ENCODE results near the gene RGPD4.
"Not testable (repeated sequence)": the region's sequence is repeated elsewhere in the genome, so short reads cannot be mapped to it uniquely, and the experiment has no call there.

The RGPD4 gene

DNA sequence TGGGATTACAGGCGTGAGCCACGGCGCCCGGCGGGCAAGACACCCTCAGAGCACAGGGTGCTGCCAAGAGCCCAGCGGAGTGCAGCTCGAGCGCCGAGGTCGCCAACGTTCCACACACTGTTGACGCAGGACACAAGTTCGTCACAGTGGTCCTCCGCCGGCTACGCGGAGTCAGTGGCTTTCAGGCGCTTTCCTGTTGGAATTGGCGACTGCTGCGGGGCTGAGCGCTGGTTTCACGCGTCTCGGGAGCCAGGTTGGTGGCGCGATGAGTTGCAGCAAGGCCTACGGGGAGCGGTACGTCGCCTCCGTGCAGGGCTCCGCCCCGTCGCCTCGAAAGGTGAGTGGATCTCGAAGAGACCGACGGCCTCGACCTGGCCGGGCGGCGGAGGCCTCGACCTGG, at the start of gene RGPD4:
Gene RGPD4, plus strand, starts transcription at position 144 of the 400 bp plus-strand sequence. Its CDS starts 122 bp downstream, at position 266.
- H3K36me3 Mint-ChIP-seq; H3K27ac Mint-ChIP-seq; H3K27me3 Mint-ChIP-seq; H3K4me1 Mint-ChIP-seq (ENCODE audit: low read depth); H3K9me3 Mint-ChIP-seq (ENCODE audit: low read depth); H3K4me3 Mint-ChIP-seq: not testable (repeated sequence)

DNA sequence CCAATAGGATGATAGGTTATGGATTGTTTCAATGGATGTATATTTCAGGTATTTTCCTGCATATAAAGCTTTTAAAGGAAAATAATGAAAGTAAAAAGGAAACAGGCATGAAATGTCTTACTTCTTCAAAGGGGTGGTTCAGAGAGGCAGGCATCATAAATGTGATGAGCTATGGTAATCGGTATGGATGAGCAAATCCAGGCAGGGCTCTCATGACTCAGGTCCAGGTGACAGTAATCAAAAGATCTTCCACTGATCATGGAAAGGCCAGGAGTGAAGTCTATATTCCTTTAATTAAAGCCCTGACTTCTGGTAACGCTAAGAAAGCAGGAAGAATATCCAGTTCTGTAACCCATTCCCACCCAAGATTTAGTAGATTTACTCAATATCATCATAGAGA, 48.7 kb upstream of the RGPD4 start:
- H3K36me3 Mint-ChIP-seq, result no peaks in the 10 kb centered on the region
- H3K27ac Mint-ChIP-seq, result no peak overlapping the region

GRCh38 chr2:107785756-107786155, 40.9 kb upstream of the RGPD4 start:
- Mint-ChIP-seq H3K27ac (no peak overlapping the region), H3K4me1 (ENCODE audit: low read depth) (no peaks in the 10 kb centered on the region), H3K36me3 (no peaks in the 10 kb centered on the region), H3K4me3 (no peak overlapping the region), H3K9me3 (ENCODE audit: low read depth) (no peaks in the 10 kb centered on the region), H3K27me3 (peaks cover 5% of the 10 kb centered on the region)

More for the DNA sequence above, 48.7 kb upstream of the RGPD4 start:
- H3K4me1 Mint-ChIP-seq (ENCODE audit: low read depth), result no peaks in the 10 kb centered on the region
- no peak overlapping the region for H3K4me3 Mint-ChIP-seq
- H3K9me3 Mint-ChIP-seq (ENCODE audit: low read depth), result no peaks in the 10 kb centered on the region
- peaks cover 2% of the 10 kb centered on the region for H3K27me3 Mint-ChIP-seq

DNA sequence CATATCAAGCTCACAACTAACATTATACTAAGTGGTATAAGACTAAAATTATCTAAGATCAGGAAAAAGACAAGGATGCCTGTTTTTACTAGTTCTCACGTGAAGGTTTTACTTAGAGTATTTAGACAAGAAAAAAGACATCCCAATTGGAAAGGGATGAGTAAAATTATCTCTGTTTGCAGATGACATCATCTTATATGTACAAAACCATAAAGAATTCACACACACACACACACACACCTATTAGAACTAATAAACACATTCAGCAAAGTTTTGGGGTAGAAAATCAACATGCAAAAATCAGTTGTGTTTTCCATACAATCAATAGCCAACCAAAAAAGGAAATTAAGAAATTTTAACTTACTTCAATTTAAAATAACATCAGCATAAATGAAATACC, 35.9 kb upstream of the RGPD4 start:
- H3K4me1 Mint-ChIP-seq (ENCODE audit: low read depth), result no peaks in the 10 kb centered on the region
- peaks cover 3% of the 10 kb centered on the region for H3K27me3 Mint-ChIP-seq
- H3K36me3 Mint-ChIP-seq, result no peaks in the 10 kb centered on the region
- H3K27ac Mint-ChIP-seq, result no peak overlapping the region
- no peak overlapping the region for H3K4me3 Mint-ChIP-seq
- peaks cover 4% of the 10 kb centered on the region for H3K9me3 Mint-ChIP-seq (ENCODE audit: low read depth)

DNA sequence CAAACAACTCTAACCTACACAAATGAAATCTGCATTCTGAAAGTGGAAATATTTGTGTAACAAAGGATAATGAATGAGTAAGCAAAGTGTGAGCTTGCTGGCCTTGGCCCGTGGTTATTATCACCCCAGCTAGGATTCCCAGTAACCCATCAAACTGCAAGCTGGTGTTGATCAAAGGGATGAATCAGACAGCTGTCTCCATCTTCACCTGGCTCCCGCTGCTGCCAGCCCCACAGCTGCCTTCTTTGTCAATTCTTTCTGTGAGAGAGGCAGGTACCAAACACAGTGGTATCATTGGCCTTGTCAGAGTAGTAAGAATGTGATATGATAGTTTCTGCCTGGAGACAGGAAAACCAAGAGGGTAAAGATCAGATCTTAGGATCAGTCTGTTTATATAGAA, 25.2 kb upstream of the RGPD4 start:
- H3K36me3 Mint-ChIP-seq, result no peaks in the 10 kb centered on the region
- H3K27ac Mint-ChIP-seq, result no peak overlapping the region

GRCh38 chr2:107804608-107805498, 21.8 kb upstream of the RGPD4 start:
- no peaks in the 10 kb centered on the region for H3K9me3 Mint-ChIP-seq (ENCODE audit: low read depth)
- no peak overlapping the region for H3K27ac Mint-ChIP-seq
- no peaks in the 10 kb centered on the region for H3K4me1 Mint-ChIP-seq (ENCODE audit: low read depth)
- no peak overlapping the region for H3K4me3 Mint-ChIP-seq
- H3K27me3 Mint-ChIP-seq, result peaks cover 2% of the 10 kb centered on the region
- H3K36me3 Mint-ChIP-seq, result no peaks in the 10 kb centered on the region

More for the DNA sequence above, 25.2 kb upstream of the RGPD4 start:
- Mint-ChIP-seq H3K9me3 (ENCODE audit: low read depth) (peaks cover 2% of the 10 kb centered on the region), H3K4me3 (no peak overlapping the region), H3K4me1 (ENCODE audit: low read depth) (no peaks in the 10 kb centered on the region), H3K27me3 (peaks cover 2% of the 10 kb centered on the region)

DNA sequence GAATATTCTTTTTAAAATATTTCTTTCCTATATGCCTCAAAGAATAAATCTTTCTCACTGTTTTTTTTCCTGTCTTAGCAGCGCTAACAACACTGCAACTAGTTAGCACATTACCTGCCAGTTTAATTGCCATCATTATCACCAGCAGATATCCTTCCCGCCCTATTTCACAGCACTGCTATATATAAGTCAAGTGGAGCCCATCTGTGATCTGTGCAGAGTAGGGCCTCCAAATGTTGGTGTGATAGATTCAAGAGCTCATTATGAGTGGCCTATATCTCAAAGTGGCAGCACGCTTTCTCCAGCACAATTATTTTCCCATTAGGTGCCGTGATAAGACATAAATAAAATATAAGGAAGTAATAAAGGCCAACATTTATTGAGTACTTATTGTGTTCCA, 19.8 kb upstream of the RGPD4 start:
- Mint-ChIP-seq H3K27me3 (peaks cover 2% of the 10 kb centered on the region), H3K36me3 (no peaks in the 10 kb centered on the region), H3K4me1 (ENCODE audit: low read depth) (no peaks in the 10 kb centered on the region), H3K9me3 (ENCODE audit: low read depth) (no peaks in the 10 kb centered on the region), H3K4me3 (no peak overlapping the region), H3K27ac (no peak overlapping the region)

- Mint-ChIP-seq H3K27ac (no peak overlapping the region), H3K9me3 (ENCODE audit: low read depth) (no peaks in the 10 kb centered on the region), H3K36me3 (no peaks in the 10 kb centered on the region), H3K27me3 (peaks cover 2% of the 10 kb centered on the region), H3K4me1 (ENCODE audit: low read depth) (no peaks in the 10 kb centered on the region), H3K4me3 (no peak overlapping the region)
Measured at GRCh38 chr2:107807988-107808387, 18.7 kb upstream of the RGPD4 start.

- Mint-ChIP-seq H3K4me1 (ENCODE audit: low read depth) (no peaks in the 10 kb centered on the region), H3K4me3 (no peak overlapping the region), H3K9me3 (ENCODE audit: low read depth) (no peaks in the 10 kb centered on the region), H3K27me3 (no peaks in the 10 kb centered on the region), H3K27ac (no peak overlapping the region), H3K36me3 (no peaks in the 10 kb centered on the region)
Measured at GRCh38 chr2:107808959-107809358, 17.7 kb upstream of the RGPD4 start.

DNA sequence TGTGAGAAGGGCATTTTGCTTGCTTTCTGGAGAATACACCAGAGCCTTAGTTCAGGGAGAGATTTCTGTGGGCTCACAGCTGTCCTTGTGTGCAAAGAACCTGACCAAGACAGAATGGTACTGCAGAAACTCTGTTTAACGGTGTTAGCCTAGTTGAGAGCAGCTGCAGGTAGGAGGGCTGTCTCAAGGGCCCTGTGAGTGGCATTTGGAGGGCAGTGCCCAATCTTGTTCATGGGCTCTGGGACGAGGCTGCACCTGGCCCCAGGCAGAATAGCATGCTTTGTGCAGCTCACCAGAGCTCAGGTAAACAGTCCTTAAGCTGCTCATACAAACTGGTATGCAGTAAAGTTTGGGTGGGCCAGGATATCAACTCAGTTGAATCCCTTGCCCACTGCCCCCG, 16.9 kb upstream of the RGPD4 start:
- Mint-ChIP-seq H3K36me3 (no peaks in the 10 kb centered on the region), H3K4me1 (ENCODE audit: low read depth) (no peaks in the 10 kb centered on the region), H3K27ac (no peak overlapping the region), H3K4me3 (no peak overlapping the region), H3K9me3 (ENCODE audit: low read depth) (no peaks in the 10 kb centered on the region), H3K27me3 (no peaks in the 10 kb centered on the region)

GRCh38 chr2:107810734-107811133, 16.0 kb upstream of the RGPD4 start:
- Mint-ChIP-seq H3K27me3 (no peaks in the 10 kb centered on the region), H3K4me3 (no peak overlapping the region), H3K4me1 (ENCODE audit: low read depth) (no peaks in the 10 kb centered on the region), H3K36me3 (no peaks in the 10 kb centered on the region), H3K27ac (no peak overlapping the region), H3K9me3 (ENCODE audit: low read depth) (no peaks in the 10 kb centered on the region)

DNA sequence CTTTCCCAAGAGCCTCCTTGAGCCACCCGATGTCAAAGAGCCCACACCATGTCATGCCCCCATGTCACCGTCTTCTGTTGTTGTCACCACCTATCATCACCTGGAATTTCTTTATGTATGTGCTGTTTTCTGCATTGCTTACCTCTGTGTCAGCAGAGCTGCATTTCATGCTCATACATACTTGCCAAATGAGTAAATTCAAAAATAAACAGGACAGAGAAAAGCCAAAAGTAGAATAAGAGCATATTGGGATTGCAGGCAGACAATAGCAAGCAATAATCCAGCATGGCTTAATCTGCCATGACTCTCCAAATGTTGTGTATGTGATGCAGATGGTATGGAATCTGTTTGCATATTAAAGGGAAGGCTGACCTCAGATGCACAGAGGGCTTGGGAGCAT, 15.3 kb upstream of the RGPD4 start:
- no peak overlapping the region for H3K27ac Mint-ChIP-seq

GRCh38 chr2:107812006-107812405, 14.7 kb upstream of the RGPD4 start:
- H3K4me1 Mint-ChIP-seq (ENCODE audit: low read depth), result no peaks in the 10 kb centered on the region
- H3K4me3 Mint-ChIP-seq, result no peak overlapping the region
- no peak overlapping the region for H3K27ac Mint-ChIP-seq
- H3K9me3 Mint-ChIP-seq (ENCODE audit: low read depth), result no peaks in the 10 kb centered on the region
- H3K36me3 Mint-ChIP-seq, result no peaks in the 10 kb centered on the region
- no peaks in the 10 kb centered on the region for H3K27me3 Mint-ChIP-seq

More for the DNA sequence above, 15.3 kb upstream of the RGPD4 start:
- Mint-ChIP-seq H3K27me3 (no peaks in the 10 kb centered on the region), H3K4me1 (ENCODE audit: low read depth) (no peaks in the 10 kb centered on the region), H3K36me3 (no peaks in the 10 kb centered on the region), H3K9me3 (ENCODE audit: low read depth) (no peaks in the 10 kb centered on the region), H3K4me3 (no peak overlapping the region)

GRCh38 chr2:107817378-107817777, 9.3 kb upstream of the RGPD4 start:
- Mint-ChIP-seq H3K27ac (no peak overlapping the region), H3K9me3 (ENCODE audit: low read depth) (no peaks in the 10 kb centered on the region), H3K4me1 (ENCODE audit: low read depth) (no peaks in the 10 kb centered on the region), H3K36me3 (no peaks in the 10 kb centered on the region), H3K4me3 (no peak overlapping the region), H3K27me3 (no peaks in the 10 kb centered on the region)

DNA sequence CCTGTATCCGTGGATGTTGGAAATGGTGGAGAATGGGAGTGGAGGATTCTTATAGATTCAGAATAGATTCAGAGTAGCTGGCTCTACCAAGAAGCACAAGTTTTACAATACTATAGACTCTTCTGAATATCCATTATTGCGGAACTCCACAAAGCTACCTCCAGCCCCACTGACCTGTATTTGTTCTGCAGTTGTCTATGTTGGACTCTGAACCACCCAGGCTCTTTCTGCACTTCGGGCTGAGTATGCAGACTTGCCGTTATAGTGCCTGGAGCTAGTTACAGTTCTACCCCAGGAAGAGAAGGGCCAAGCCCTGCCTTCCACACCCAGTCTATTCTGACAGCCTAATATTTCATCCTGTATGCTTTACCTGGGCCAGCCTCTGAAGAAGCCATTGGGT, 4.4 kb upstream of the RGPD4 start:
- no peaks in the 10 kb centered on the region for H3K36me3 Mint-ChIP-seq
- H3K9me3 Mint-ChIP-seq (ENCODE audit: low read depth), result no peaks in the 10 kb centered on the region
- no peak overlapping the region for H3K4me3 Mint-ChIP-seq
- H3K4me1 Mint-ChIP-seq (ENCODE audit: low read depth), result no peaks in the 10 kb centered on the region
- no peak overlapping the region for H3K27ac Mint-ChIP-seq
- H3K27me3 Mint-ChIP-seq, result no peaks in the 10 kb centered on the region
